SK-N-SH (cell line): ENCODE results near the gene RNF167. TPM values are rescaled to one million over a fixed set of nuclear protein-coding genes. Genes with fewer than 3 reads are reported as not detected.

Experiments used
- CTCF ChIA-PET: fragments of 300-600, 350-600 bp; formaldehyde crosslinking; extraction: SDS; loops from one replicate; lab custom pipeline; 2021; lab: Yijun Ruan, JAX
- POLR2A ChIA-PET: fragments of 350-600 bp; sonication (Branson Sonifier 250); formaldehyde crosslinking; extraction: SDS; loops from one replicate; lab custom pipeline; 2020; ENCODE audit warnings: antibody characterized with exemption, inconsistent platforms; lab: Yijun Ruan, JAX
- DNase-seq: peaks from one replicate; pipeline ENCODE4 v3.0.0; 2012
- H2AFZ ChIP-seq: fragments of 200-600 bp; sonication (generic); 2 replicates; pipeline ENCODE4 v1.8.1; 2016; ENCODE audit warnings: antibody characterized with exemption, mild to moderate bottlenecking, low read depth
- H3F3A ChIP-seq: fragments of 200-600 bp; sonication (generic); replicated peaks from 2 replicates; pipeline ENCODE3; 2016; ENCODE audit warnings: antibody characterized with exemption, mild to moderate bottlenecking; ENCODE audit not compliant: insufficient read depth
- H3K27ac ChIP-seq, 2 experiments: fragments of 200-500 bp in 1 of 2; fragments of 200-600 bp in 1 of 2; sonication (Bioruptor generic) in 1 of 2; sonication (generic), shearing (Covaris generic) in 1 of 2; 2 replicates each; pipeline versions ENCODE4 v1.5.1 to v1.6.1; 2014 to 2016; ENCODE audit warnings: low read depth in 2 of 2, inconsistent platforms in 1 of 2, low read length in 1 of 2, mild to moderate bottlenecking in 1 of 2, mixed read lengths in 1 of 2
- H3K27me3 ChIP-seq: fragments of 200-600 bp; sonication (generic), shearing (Covaris generic); 2 replicates; pipeline ENCODE4 v1.6.1; 2016; ENCODE audit warnings: mixed run types; ENCODE audit not compliant: insufficient read depth
- H3K36me3 ChIP-seq, 2 experiments: fragments of 200-500 bp in 1 of 2; fragments of 200-600 bp in 1 of 2; sonication (Bioruptor generic) in 1 of 2; sonication (generic) in 1 of 2; replicated peaks in 1 of 2; 2 replicates each; pipeline versions ENCODE3 to v1.5.1; 2014 to 2016; ENCODE audit warnings: low read length in 1 of 2, mild to moderate bottlenecking in 1 of 2; ENCODE audit not compliant: insufficient read depth in 2 of 2, control insufficient read depth in 1 of 2
- H3K4me1 ChIP-seq, 2 experiments: fragments of 200-500 bp in 1 of 2; fragments of 200-600 bp in 1 of 2; sonication (Bioruptor generic) in 1 of 2; sonication (generic), shearing (Covaris generic) in 1 of 2; 2 replicates each; pipeline versions ENCODE4 v1.5.1 to v1.6.1; 2014 to 2016; ENCODE audit warnings: low read depth in 1 of 2, low read length in 1 of 2, mixed run types in 1 of 2; ENCODE audit not compliant: insufficient read depth in 2 of 2, control insufficient read depth in 1 of 2
- H3K4me2 ChIP-seq: fragments of 200-600 bp; sonication (generic), shearing (Covaris generic); 2 replicates; pipeline ENCODE4 v1.6.1; 2017; ENCODE audit warnings: mixed run types
- H3K4me3 ChIP-seq, 2 experiments: fragments of 200-500 bp in 1 of 2; fragments of 200-600 bp in 1 of 2; sonication (Bioruptor generic) in 1 of 2; sonication (generic), shearing (Covaris generic) in 1 of 2; 2 replicates each; pipeline versions ENCODE4 v1.5.1 to v1.8.1; 2014 to 2016; ENCODE audit warnings: low read depth in 2 of 2, inconsistent platforms in 1 of 2, low read length in 1 of 2, mild to moderate bottlenecking in 1 of 2, mixed read lengths in 1 of 2, moderate library complexity in 1 of 2
- H3K79me2 ChIP-seq: fragments of 200-600 bp; sonication (generic); 2 replicates; pipeline ENCODE4 v1.8.1; 2017; ENCODE audit warnings: mild to moderate bottlenecking; ENCODE audit not compliant: insufficient read depth
- H3K9ac ChIP-seq: fragments of 200-600 bp; sonication (generic); 2 replicates; pipeline ENCODE4 v1.6.1; 2017; ENCODE audit warnings: mixed run types
- H3K9me2 ChIP-seq: fragments of 200-600 bp; sonication (generic); 2 replicates; pipeline ENCODE4 v1.6.1; 2017; ENCODE audit warnings: mixed run types
- H3K9me3 ChIP-seq: fragments of 200-600 bp; sonication (generic); 2 replicates; pipeline ENCODE4 v1.6.1; 2017; ENCODE audit warnings: mixed run types, mild to moderate bottlenecking, moderate library complexity
- H4K20me1 ChIP-seq: fragments of 200-600 bp; sonication (generic); 2 replicates; pipeline ENCODE4 v1.6.1; 2017; ENCODE audit warnings: mild to moderate bottlenecking, mixed run types; ENCODE audit not compliant: insufficient read depth
- CHD2 ChIP-seq: fragments of 150-350 bp; IDR thresholded peaks from 2 replicates; pipeline ENCODE4 v1.6.1; 2018; ENCODE audit warnings: low read length; ENCODE audit not compliant: partially characterized antibody
- ELF1 ChIP-seq: IDR thresholded peaks from 2 replicates; pipeline ENCODE4 v1.4.0; 2012
- EP300 ChIP-seq, 2 experiments: IDR thresholded peaks; 2 replicates each; pipeline versions ENCODE4 v1.4.0 to v1.6.1; 2012; ENCODE audit warnings: borderline replicate concordance in 1 of 2, low read depth in 1 of 2, low read length in 1 of 2
- FOXM1 ChIP-seq: IDR thresholded peaks from 2 replicates; pipeline ENCODE4 v1.4.0; 2012; ENCODE audit warnings: low read depth, mild to moderate bottlenecking
- GATA2 ChIP-seq: sonication (generic); formaldehyde crosslinking; IDR thresholded peaks from 2 replicates; pipeline ENCODE4 v1.5.0; 2020; ENCODE audit warnings: mild to moderate bottlenecking, missing genetic modification reagents
- JUND ChIP-seq: IDR thresholded peaks from 2 replicates; pipeline ENCODE4 v1.4.0; 2012
- MEF2A ChIP-seq: IDR thresholded peaks from 2 replicates; pipeline ENCODE4 v1.4.0; 2012; ENCODE audit warnings: low read depth, borderline replicate concordance
- MXI1 ChIP-seq: IDR thresholded peaks from 2 replicates; pipeline ENCODE4 v1.6.1; 2012; ENCODE audit warnings: mild to moderate bottlenecking, low read depth, low read length, improper control_type of control experiment
- NFIC ChIP-seq: IDR thresholded peaks from 2 replicates; pipeline ENCODE4 v1.4.0; 2012; ENCODE audit warnings: borderline replicate concordance
- NRF1 ChIP-seq: IDR thresholded peaks from 2 replicates; pipeline ENCODE4 v1.6.1; 2012; ENCODE audit warnings: low read depth, mild to moderate bottlenecking, low read length
- RCOR1 ChIP-seq: fragments of 150-350 bp; IDR thresholded peaks from 2 replicates; pipeline ENCODE4 v1.6.1; 2017; ENCODE audit warnings: antibody characterized with exemption, low read length
- RFX5 ChIP-seq: IDR thresholded peaks from 2 replicates; pipeline ENCODE4 v1.6.1; 2012; ENCODE audit warnings: mild to moderate bottlenecking, improper control_type of control experiment, low read length
- RXRA ChIP-seq: IDR thresholded peaks from 2 replicates; pipeline ENCODE4 v1.4.0; 2012; ENCODE audit warnings: low read depth, mild to moderate bottlenecking, borderline replicate concordance
- SMC3 ChIP-seq: IDR thresholded peaks from 2 replicates; pipeline ENCODE4 v1.6.1; 2012; ENCODE audit warnings: low read depth, low read length, improper control_type of control experiment
- TAF1 ChIP-seq: IDR thresholded peaks from 2 replicates; pipeline ENCODE4 v1.6.1; 2012; ENCODE audit warnings: low read depth, mild to moderate bottlenecking, low read length, moderate library complexity, borderline replicate concordance
- YY1 ChIP-seq: IDR thresholded peaks from 2 replicates; pipeline ENCODE4 v1.4.0; 2012; ENCODE audit warnings: low read depth, mild to moderate bottlenecking
- WGBS: methylation state at CpG from one replicate; pipeline ENCODE4 v1.1.6; 2017; ENCODE audit warnings: low lambda C conversion rate; 5-methylcytosine and 5-hydroxymethylcytosine counted together
- polyA plus RNA-seq, 3 experiments: library from polyadenylated mRNA; depleted of rRNA; stranded (reverse); fragments of >200 nt; gene quantifications; 2 replicates each; pipeline ENCODE4 v1.2.3, GENCODE V29; 2012
- TF ChIP-seq, protein P1 (sequence below): fragments of 150-350 bp; IDR thresholded peaks from 2 replicates; pipeline ENCODE4 v1.6.1; 2016; ENCODE audit warnings: mild to moderate bottlenecking, low read depth, low read length
- TF ChIP-seq, protein P2 (sequence below): IDR thresholded peaks from 2 replicates; pipeline ENCODE4; 2012
- TF ChIP-seq, protein P3 (sequence below): fragments of 150-350 bp; IDR thresholded peaks from 2 replicates; pipeline ENCODE4 v1.6.1; 2017; ENCODE audit warnings: antibody characterized with exemption, low read length, low read depth, borderline replicate concordance
- TF ChIP-seq, protein P4 (sequence below): IDR thresholded peaks from 2 replicates; pipeline ENCODE4 v1.4.0; 2012; ENCODE audit warnings: low read depth, borderline replicate concordance
- TF ChIP-seq, protein P5 (sequence below): fragments of 200-600 bp; sonication (generic); IDR thresholded peaks from 2 replicates; pipeline ENCODE4 v1.6.1; 2017; ENCODE audit warnings: antibody characterized with exemption, mild to moderate bottlenecking, moderate library complexity
- TF ChIP-seq, protein P6 (sequence below): IDR thresholded peaks from 2 replicates; pipeline ENCODE4 v1.4.0; 2012; ENCODE audit warnings: low read depth

The RNF167 gene
- polyA plus RNA-seq, 1 of the 3 experiments (the other 2 are of a cell fraction), result 115 TPM

DNA sequence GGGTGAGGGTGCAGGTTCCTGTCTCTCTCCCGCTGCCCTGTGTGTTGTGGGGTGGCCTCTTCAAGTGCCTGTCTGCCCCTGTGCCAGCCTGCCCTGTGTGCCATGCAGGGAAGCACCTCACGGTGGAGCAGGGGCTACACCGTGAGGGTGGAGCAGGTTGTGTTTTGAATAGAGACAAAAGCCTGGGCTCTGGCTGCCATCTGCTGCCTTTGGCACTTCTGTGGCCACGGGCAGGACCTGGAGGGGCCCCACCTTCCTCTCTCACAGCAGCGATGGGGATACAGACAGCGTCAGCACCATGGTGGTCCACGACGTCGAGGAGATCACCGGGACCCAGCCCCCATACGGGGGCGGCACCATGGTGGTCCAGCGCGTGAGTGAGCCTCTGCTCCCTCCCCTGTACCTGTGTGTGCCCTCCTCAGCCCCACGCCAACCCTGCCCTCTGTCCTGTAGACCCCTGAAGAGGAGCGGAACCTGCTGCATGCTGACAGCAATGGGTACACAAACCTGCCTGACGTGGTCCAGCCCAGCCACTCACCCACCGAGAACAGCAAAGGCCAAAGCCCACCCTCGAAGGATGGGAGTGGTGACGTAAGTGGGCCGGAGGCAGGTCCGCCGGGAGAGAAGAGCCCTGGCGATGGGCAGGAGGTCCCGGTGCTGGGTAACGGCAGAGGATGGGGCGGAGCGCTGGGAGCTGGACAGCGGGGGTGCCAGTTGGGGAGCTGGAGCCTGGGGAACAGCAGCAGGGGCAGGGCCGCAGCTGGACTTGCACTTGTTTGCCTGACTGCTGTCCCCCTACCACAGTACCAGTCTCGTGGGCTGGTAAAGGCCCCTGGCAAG is 46.1 kb upstream of the RNF167 start (continued):
- TF ChIP-seq, protein P1, sequence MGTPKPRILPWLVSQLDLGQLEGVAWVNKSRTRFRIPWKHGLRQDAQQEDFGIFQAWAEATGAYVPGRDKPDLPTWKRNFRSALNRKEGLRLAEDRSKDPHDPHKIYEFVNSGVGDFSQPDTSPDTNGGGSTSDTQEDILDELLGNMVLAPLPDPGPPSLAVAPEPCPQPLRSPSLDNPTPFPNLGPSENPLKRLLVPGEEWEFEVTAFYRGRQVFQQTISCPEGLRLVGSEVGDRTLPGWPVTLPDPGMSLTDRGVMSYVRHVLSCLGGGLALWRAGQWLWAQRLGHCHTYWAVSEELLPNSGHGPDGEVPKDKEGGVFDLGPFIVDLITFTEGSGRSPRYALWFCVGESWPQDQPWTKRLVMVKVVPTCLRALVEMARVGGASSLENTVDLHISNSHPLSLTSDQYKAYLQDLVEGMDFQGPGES, result no peak
- TF ChIP-seq GATA2 (CRISPR knock-in tag) (no peak), MXI1 (no peak), YY1 (no peak), JUND (no peak), SMC3 (no peak)

DNA sequence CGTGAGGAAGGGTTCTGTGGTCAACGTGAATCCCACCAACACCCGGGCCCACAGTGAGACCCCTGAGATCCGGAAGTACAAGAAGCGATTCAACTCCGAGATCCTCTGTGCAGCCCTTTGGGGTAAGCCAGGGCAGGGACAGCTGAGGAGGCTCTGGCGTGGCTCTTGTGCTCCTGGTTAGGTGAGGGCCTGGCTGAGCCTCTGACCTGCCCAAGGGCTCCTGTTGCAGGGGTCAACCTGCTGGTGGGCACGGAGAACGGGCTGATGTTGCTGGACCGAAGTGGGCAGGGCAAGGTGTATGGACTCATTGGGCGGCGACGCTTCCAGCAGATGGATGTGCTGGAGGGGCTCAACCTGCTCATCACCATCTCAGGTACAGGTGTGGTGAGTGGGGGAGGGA is 44.9 kb upstream of the RNF167 start:
- DNase-seq, result no peak
- H3K4me2 ChIP-seq, result no peak overlapping the region
- TF ChIP-seq RXRA, result no peak
- TF ChIP-seq MEF2A, result no peak
- TF ChIP-seq CHD2, result no peak
- no peak for TF ChIP-seq RCOR1
- TF ChIP-seq SMC3, result no peak
- TF ChIP-seq NRF1, result no peak
- TF ChIP-seq NFIC, result no peak
- TF ChIP-seq GATA2 (CRISPR knock-in tag), result no peak
- TF ChIP-seq, protein P2, sequence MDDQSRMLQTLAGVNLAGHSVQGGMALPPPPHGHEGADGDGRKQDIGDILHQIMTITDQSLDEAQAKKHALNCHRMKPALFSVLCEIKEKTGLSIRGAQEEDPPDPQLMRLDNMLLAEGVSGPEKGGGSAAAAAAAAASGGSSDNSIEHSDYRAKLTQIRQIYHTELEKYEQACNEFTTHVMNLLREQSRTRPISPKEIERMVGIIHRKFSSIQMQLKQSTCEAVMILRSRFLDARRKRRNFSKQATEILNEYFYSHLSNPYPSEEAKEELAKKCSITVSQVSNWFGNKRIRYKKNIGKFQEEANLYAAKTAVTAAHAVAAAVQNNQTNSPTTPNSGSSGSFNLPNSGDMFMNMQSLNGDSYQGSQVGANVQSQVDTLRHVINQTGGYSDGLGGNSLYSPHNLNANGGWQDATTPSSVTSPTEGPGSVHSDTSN, result no peak
- no peak for TF ChIP-seq FOXM1
- TF ChIP-seq, protein P3, sequence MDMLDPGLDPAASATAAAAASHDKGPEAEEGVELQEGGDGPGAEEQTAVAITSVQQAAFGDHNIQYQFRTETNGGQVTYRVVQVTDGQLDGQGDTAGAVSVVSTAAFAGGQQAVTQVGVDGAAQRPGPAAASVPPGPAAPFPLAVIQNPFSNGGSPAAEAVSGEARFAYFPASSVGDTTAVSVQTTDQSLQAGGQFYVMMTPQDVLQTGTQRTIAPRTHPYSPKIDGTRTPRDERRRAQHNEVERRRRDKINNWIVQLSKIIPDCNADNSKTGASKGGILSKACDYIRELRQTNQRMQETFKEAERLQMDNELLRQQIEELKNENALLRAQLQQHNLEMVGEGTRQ, result no peak
- TF ChIP-seq RFX5, result no peak
- no peak for TF ChIP-seq YY1
- TF ChIP-seq, protein P4, sequence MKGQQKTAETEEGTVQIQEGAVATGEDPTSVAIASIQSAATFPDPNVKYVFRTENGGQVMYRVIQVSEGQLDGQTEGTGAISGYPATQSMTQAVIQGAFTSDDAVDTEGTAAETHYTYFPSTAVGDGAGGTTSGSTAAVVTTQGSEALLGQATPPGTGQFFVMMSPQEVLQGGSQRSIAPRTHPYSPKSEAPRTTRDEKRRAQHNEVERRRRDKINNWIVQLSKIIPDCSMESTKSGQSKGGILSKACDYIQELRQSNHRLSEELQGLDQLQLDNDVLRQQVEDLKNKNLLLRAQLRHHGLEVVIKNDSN, result no peak
- TF ChIP-seq EP300 (IDR thresholded peaks at IDR 0.05; ENCODE audit: borderline replicate concordance in 1 of 2, low read depth in 1 of 2, low read length in 1 of 2), result no peak
- TF ChIP-seq, protein P5, sequence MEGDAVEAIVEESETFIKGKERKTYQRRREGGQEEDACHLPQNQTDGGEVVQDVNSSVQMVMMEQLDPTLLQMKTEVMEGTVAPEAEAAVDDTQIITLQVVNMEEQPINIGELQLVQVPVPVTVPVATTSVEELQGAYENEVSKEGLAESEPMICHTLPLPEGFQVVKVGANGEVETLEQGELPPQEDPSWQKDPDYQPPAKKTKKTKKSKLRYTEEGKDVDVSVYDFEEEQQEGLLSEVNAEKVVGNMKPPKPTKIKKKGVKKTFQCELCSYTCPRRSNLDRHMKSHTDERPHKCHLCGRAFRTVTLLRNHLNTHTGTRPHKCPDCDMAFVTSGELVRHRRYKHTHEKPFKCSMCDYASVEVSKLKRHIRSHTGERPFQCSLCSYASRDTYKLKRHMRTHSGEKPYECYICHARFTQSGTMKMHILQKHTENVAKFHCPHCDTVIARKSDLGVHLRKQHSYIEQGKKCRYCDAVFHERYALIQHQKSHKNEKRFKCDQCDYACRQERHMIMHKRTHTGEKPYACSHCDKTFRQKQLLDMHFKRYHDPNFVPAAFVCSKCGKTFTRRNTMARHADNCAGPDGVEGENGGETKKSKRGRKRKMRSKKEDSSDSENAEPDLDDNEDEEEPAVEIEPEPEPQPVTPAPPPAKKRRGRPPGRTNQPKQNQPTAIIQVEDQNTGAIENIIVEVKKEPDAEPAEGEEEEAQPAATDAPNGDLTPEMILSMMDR, result no peak
- no peak for TF ChIP-seq ELF1
- TF ChIP-seq, protein P6, sequence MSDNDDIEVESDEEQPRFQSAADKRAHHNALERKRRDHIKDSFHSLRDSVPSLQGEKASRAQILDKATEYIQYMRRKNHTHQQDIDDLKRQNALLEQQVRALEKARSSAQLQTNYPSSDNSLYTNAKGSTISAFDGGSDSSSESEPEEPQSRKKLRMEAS, result no peak
- TF ChIP-seq TAF1, result no peak
- no peak for TF ChIP-seq JUND
- TF ChIP-seq, all 33 proteins: peak for 0
- WGBS, result 96% methylated on average over 9 of the region's 13 CpGs
- H3K27me3 ChIP-seq, result no peaks in the 10 kb centered on the region
- no peak overlapping the region for H3K4me3 ChIP-seq
- H3K27ac ChIP-seq, result no peak overlapping the region
- H3F3A ChIP-seq, result no peaks in the 10 kb centered on the region
- no peak overlapping the region for H3K9ac ChIP-seq
- H3K9me2 ChIP-seq, result no peaks in the 10 kb centered on the region
- peaks cover 0 to 65% of the 10 kb centered on the region in 2 experiments for H3K36me3 ChIP-seq
- no peak overlapping the region for H2AFZ ChIP-seq
- H3K79me2 ChIP-seq, result no peaks in the 10 kb centered on the region
- CTCF ChIA-PET, result interaction anchor here (1.4 kb wide), 1 partner anchor 8 kb away, joined by 4 read pairs; the partner anchor contains the start of gene CHRNE
- H3K4me1 ChIP-seq, result no peaks in the 10 kb centered on the region
- POLR2A ChIA-PET, result no interaction called here
- no peaks in the 10 kb centered on the region for H4K20me1 ChIP-seq
- H3K9me3 ChIP-seq, result no peaks in the 10 kb centered on the region
